Measurements from ENCODE around the gene ATP8B4. TPM values are rescaled to one million over a fixed set of nuclear protein-coding genes. Genes with fewer than 3 reads are reported as not detected.
A peak's percentile ranks its signal among the peaks of the same experiment; 100 is the strongest.

ATP8B4 gene
- total RNA-seq, 1 experiment from 2014 or later = 4.2 TPM

DNA sequence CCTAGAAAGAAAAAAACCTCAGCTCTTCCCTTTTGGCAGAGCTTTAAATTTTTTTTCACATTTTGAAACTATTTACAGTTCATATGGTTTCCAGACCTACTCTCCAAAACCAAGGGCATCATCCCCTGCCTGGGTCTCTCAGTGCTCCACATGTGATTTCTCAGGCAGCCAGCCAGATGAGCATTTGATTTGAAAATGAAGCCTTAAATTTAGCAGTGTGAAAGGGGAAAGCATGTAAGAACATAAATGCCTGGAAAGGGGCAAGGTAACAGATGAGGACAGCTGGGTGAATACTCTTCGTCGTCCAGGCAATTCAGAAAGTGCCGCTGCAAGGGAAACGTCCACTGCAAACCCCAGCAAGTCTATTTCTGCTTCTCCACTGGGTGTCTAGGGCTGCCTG, 94.8 kb downstream of the ATP8B4 start:
- DNase-seq (ENCODE audit: extremely low read depth, low read depth) = no peak

- no peak for DNase-seq (ENCODE audit: extremely low read depth, low read depth)
Observed at GRCh38 chr15:50018491-50018890, 100.5 kb downstream of the ATP8B4 start.

GRCh38 chr15:50017522-50017921, 101.5 kb downstream of the ATP8B4 start:
- no peak for DNase-seq (ENCODE audit: extremely low read depth, low read depth)

GRCh38 chr15:50016951-50017350, 102.1 kb downstream of the ATP8B4 start:
- no peak for DNase-seq (ENCODE audit: extremely low read depth, low read depth)

DNA sequence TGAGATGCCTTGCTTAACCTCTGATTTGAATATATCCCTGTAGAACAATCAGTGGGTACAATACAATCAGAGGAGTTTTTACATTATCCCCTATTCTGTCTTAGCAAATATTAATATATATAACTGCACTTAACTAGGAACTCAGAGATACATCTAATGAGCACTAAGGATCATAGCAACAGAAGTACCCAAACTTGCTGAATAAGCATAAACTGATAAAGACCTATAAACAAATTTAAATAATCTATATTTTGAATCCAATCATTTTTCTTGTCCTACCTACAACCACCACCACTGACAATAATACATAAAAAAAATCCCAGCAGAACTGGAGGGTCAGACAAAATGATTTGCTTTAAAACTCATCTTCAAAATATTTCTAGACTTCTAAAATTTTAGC, 106.2 kb downstream of the ATP8B4 start:
- DNase-seq (ENCODE audit: extremely low read depth, low read depth) = no peak

GRCh38 chr15:50009634-50010033, 109.4 kb downstream of the ATP8B4 start:
- no peak for DNase-seq (ENCODE audit: extremely low read depth, low read depth)

- peak; percentile 93 for DNase-seq (ENCODE audit: extremely low read depth, low read depth)
Observed at GRCh38 chr15:50003786-50004334, 115.2 kb downstream of the ATP8B4 start.

- no peak for DNase-seq (ENCODE audit: extremely low read depth, low read depth)
Observed at GRCh38 chr15:49991587-49991986, 127.4 kb downstream of the ATP8B4 start.

GRCh38 chr15:49990835-49991545, 128.0 kb downstream of the ATP8B4 start:
- DNase-seq (ENCODE audit: extremely low read depth, low read depth) = no peak

GRCh38 chr15:49989498-49989897, 129.5 kb downstream of the ATP8B4 start:
- DNase-seq (ENCODE audit: extremely low read depth, low read depth) = no peak

DNA sequence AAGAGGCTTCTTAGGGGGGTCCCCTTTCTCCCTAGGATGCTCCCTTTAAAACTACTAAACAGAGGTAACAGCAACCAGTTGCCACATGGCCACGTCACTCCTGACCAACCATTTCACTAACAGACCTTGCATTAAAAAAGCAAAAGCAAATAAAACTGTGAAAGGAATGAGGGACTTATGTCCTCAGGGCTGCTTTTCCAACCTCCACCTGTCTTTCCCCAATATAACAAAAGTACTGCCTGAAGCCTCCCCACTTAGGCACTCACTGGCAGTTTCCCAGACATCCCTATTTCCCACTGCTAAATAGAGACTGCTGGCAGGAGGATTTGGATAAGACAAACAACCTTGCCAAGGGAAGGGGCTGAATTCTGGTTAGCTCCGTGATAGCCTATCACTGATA, 130.3 kb downstream of the ATP8B4 start:
- DNase-seq (ENCODE audit: extremely low read depth, low read depth) = no peak

GRCh38 chr15:49987896-49988295, 131.1 kb downstream of the ATP8B4 start:
- DNase-seq (ENCODE audit: extremely low read depth, low read depth) = no peak

DNA sequence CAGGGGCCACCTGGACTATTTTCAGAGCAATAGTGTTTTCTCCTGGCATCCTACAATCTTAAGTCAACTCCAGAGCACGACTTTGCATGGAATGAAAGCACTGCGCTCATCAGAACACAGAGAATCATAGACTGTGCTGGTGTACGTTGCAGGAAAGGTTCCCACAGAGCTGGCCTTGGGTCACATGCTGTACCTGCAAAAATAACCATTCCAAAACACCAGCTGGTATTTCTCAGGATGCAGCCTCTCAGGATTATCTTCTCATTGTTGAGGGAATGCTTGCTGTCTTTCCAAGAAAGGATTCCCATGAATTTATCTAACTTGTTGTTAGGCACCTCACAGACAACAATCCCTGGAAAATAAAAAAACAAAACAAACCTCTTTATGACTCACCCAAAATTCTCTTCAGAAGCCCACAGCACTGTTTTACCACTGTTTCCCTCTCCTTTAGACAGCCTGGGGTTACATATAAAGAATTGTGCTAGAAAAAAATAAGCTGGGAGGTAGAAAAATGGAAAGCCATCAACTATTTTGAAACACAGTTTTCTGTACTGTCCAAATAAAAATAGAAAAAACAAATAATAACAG, 131.7 kb downstream of the ATP8B4 start:
- DNase-seq (ENCODE audit: extremely low read depth, low read depth) = no peak

DNA sequence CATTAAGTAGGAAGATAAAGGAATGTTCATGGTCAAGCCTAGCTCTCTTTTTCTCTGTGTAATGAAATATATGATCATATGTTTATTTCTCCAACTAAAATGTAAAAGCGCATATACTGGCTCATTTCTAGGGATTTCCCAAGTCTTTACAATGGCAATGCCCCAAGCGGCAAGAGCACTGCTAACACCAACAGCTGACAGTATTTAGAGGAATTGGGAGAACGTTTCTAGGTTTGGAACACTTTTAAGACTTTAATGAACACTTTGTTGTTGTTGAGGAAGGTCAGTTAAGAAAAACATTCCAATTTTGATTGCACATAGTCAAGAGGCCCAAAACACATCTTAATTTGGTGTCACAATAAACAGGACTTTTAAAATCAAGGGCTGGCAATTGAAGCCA, 132.7 kb downstream of the ATP8B4 start:
- DNase-seq (ENCODE audit: extremely low read depth, low read depth) = no peak

- DNase-seq (ENCODE audit: extremely low read depth, low read depth) = no peak
Observed at GRCh38 chr15:49985463-49985862, 133.6 kb downstream of the ATP8B4 start.

DNA sequence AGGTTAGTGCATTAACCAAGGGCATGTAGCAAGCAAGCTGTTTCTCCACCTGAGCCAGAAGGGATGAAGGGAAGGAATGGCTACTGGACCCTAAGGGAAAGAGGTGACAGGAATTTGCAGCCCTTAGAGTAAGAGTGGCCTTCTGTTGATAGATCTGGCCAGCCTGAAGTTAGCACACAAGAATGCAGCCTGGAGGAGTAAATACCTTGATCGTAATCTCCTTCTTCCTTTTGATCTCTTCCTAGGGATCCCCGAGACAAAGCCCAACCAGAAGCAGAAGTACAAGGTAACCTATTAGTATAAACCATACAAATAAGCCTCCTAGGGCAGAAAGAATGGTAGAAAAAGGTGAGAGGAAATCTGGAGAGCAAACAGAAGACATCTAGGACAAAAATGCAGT, 134.6 kb downstream of the ATP8B4 start:
- no peak for DNase-seq (ENCODE audit: extremely low read depth, low read depth)

GRCh38 chr15:49982584-49982983, 136.4 kb downstream of the ATP8B4 start:
- no peak for DNase-seq (ENCODE audit: extremely low read depth, low read depth)

GRCh38 chr15:49979705-49980382, 139.2 kb downstream of the ATP8B4 start:
- DNase-seq (ENCODE audit: extremely low read depth, low read depth) = no peak

- no peak for DNase-seq (ENCODE audit: extremely low read depth, low read depth)
Observed at GRCh38 chr15:49978121-49978520, 140.9 kb downstream of the ATP8B4 start.

DNA sequence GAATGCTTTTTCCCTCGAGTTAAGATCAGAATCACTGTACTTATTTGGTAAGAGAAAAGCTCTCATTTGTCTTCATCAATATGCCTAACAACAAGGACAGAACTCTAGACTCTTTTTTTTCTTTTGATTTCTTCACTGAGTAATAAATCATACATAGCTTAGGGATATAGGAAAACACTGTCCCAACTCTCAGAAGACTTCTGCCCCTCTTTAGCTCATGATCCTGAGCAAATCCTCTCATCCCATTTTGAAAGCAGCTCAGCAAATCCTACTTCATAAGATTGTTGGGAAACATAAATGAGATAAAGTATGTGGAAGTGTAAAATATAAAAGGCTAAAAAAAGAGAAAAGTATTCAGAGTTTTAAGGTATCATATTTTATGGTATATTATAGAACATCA, 141.7 kb downstream of the ATP8B4 start:
- no peak for DNase-seq (ENCODE audit: extremely low read depth, low read depth)

DNA sequence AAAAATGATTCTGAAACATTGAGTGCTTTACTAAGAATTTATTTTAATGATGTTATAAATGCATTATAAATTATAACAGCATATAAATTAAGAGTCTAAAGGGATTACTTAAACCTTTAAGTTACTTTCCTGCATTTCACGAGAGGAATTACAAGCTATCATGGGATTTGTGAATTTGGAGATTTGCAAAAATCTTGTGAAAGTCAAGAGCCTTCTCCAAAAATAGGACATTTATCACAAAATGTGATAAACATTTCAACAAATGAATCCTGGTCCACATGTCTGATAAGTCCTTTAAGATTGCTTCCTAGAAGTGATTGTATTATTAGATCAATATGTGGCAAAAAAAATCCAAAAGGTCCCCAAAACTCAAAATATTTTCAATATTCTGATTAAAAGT, 154.5 kb downstream of the ATP8B4 start:
- no peak for DNase-seq (ENCODE audit: extremely low read depth, low read depth)

- no peak for DNase-seq (ENCODE audit: extremely low read depth, low read depth)
Observed at GRCh38 chr15:49964061-49964460, 155.0 kb downstream of the ATP8B4 start.
